CD4-positive, alpha-beta memory T cell (primary cell): Measurements from ENCODE around the gene HTD2. TPM values are rescaled to one million over a fixed set of nuclear protein-coding genes. Genes with fewer than 3 reads are reported as not detected.

Experiments used
- CTCF ChIA-PET: fragments of 350-600 bp; sonication (Branson Sonifier 250); formaldehyde crosslinking; loops from one replicate; lab custom pipeline; 2021; ENCODE audit warnings: inconsistent platforms; ENCODE audit not compliant: partially characterized antibody; lab: Charles Lee
- POLR2A ChIA-PET: fragments of 350-600 bp; sonication (Branson Sonifier 250); formaldehyde crosslinking; loops from one replicate; lab custom pipeline; 2021; ENCODE audit not compliant: partially characterized antibody; lab: Charles Lee
- DNase-seq, 5 donors: peaks; one replicate each; pipeline versions ENCODE4 v3.0.0 to v3.0.0-alpha.2; 2020 to 2022; ENCODE audit warnings: mixed read lengths in 1 of 5
- H3K27ac ChIP-seq: one replicate; pipeline ENCODE4 v1.7.0; 2013; ENCODE audit warnings: low read depth, low read length
- H3K27me3 ChIP-seq: 2 replicates; pipeline ENCODE4 v1.7.0; 2013; ENCODE audit warnings: mild to moderate bottlenecking, low read length, moderate library complexity; ENCODE audit not compliant: insufficient read depth
- H3K36me3 ChIP-seq: 2 replicates; pipeline ENCODE4 v1.7.0; 2013; ENCODE audit warnings: mild to moderate bottlenecking, low read length, moderate library complexity; ENCODE audit not compliant: insufficient read depth
- H3K4me1 ChIP-seq: 2 replicates; pipeline ENCODE4 v1.7.0; 2013; ENCODE audit warnings: mild to moderate bottlenecking, low read length, moderate library complexity; ENCODE audit not compliant: insufficient read depth
- H3K4me3 ChIP-seq, 2 donors: one replicate each; pipeline ENCODE4 v1.7.0; 2013; ENCODE audit warnings: low read length in 2 of 2, mild to moderate bottlenecking in 1 of 2
- H3K9me3 ChIP-seq, 2 donors: one replicate each; pipeline ENCODE4 v1.7.0; 2013; ENCODE audit warnings: low read length in 2 of 2, control low read depth in 1 of 2; ENCODE audit not compliant: control insufficient read depth in 1 of 2
- H3K27ac Mint-ChIP-seq, 7 donors: one replicate each; pipeline ENCODE4 v1.8.0; 2020 to 2021; ENCODE audit warnings: mixed read lengths in 7 of 7, mild to moderate bottlenecking in 6 of 7, inconsistent platforms in 3 of 7, moderate library complexity in 3 of 7
- H3K27me3 Mint-ChIP-seq, 2 donors: one replicate each; pipeline ENCODE4 v1.8.0; 2020 to 2021; ENCODE audit warnings: mixed read lengths in 2 of 2
- H3K36me3 Mint-ChIP-seq, 2 donors: one replicate each; pipeline ENCODE4 v1.8.0; 2020 to 2021; ENCODE audit warnings: mixed read lengths in 2 of 2, inconsistent platforms in 1 of 2, mild to moderate bottlenecking in 1 of 2
- H3K4me1 Mint-ChIP-seq, 4 donors: one replicate each; pipeline ENCODE4 v1.8.0; 2020 to 2021; ENCODE audit warnings: mixed read lengths in 4 of 4, mild to moderate bottlenecking in 1 of 4
- H3K4me3 Mint-ChIP-seq, 8 donors: one replicate each; pipeline ENCODE4 v1.8.0; 2020 to 2021; ENCODE audit warnings: mixed read lengths in 8 of 8, mild to moderate bottlenecking in 7 of 8, moderate library complexity in 6 of 8, inconsistent platforms in 3 of 8
- H3K9me3 Mint-ChIP-seq, 8 donors: one replicate each; pipeline ENCODE4 v1.8.0; 2020 to 2021; ENCODE audit warnings: mixed read lengths in 8 of 8, mild to moderate bottlenecking in 5 of 8, inconsistent platforms in 3 of 8, moderate library complexity in 1 of 8
- intact Hi-C: fragments of 100-400 bp; cut with micrococcal nuclease; formaldehyde crosslinking; loops from one replicate; pipeline ENCODE4 v1.15.1; 2023
- polyA plus RNA-seq, 2 donors: library from polyadenylated mRNA; unstranded; fragments of 300-500 nt; fragmentation: Illumina TruSeq; gene quantifications; one replicate each; pipeline ENCODE4 v1.2.3, GENCODE V29; 2021
- total RNA-seq, 2 experiments: library from RNA; stranded (reverse); gene quantifications; one replicate each; pipeline ENCODE4 v1.2.3, GENCODE V29; 2021

The HTD2 gene
- total and polyA plus RNA-seq, 4 experiments from 2014 or later = 9.2 to 28.8 (median 17.8) TPM

- DNase-seq = peak; percentile 15 to 51 (median 39)
- peaks cover 18% of the 10 kb centered on the region for H3K4me1 ChIP-seq
- no peaks in the 10 kb centered on the region for H3K36me3 ChIP-seq
- no peak overlapping the region for H3K27ac ChIP-seq
- peak overlapping the region in 1 of 8 donors; percentile 7 for H3K4me3 Mint-ChIP-seq
- CTCF ChIA-PET = interaction anchor here (1.2 to 7.0 kb wide), 4 partner anchors 16 to 209 kb away, joined by 3 to 62 read pairs (median 4); partner anchors contain the start of genes HTD2 and RPP14
- H3K4me1 Mint-ChIP-seq = peaks cover 7 to 25% (median 17%) of the 10 kb centered on the region in 4 donors
- H3K4me3 ChIP-seq = no peak overlapping the region
- intact Hi-C loops = no loop called here
- no peaks in the 10 kb centered on the region for H3K9me3 ChIP-seq
- no peaks in the 10 kb centered on the region for H3K27me3 ChIP-seq
- H3K36me3 Mint-ChIP-seq = peaks cover 0 to 5% of the 10 kb centered on the region in 2 donors
- no peaks in the 10 kb centered on the region for H3K27me3 Mint-ChIP-seq
- POLR2A ChIA-PET = interaction anchor here (1.4 to 1.6 kb wide), 2 partner anchors 108 to 167 kb away, joined by 3 to 4 read pairs; partner anchors contain the start of gene KCTD6
- H3K9me3 Mint-ChIP-seq = no peaks in the 10 kb centered on the region
- H3K27ac Mint-ChIP-seq = peak overlapping the region; percentile 76 to 87 (median 79)
These were observed 18.4 kb downstream of the HTD2 start for GRCh38 chr3:58324391-58325390.

DNA sequence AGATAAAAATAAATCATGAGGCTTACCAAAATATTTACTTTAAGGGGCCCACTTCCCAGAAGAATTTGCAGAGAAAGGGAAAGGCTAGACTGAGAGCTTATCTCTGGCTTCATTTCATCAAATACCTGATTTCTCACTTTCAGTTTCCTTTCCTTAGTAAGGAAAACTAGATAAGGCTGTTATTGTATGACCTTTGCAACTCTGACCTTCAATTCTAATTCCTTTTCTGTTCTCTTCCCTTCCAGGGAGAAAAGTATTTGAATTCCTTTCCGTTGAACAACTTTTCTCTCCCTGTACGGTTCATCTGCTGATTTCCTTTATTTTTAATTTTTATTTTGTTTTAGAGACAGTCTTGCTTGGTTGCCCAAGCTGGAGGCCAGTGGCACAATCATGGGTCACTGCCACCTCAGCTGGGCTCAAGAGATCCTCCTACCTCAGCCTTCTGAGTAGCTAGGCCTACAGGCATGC lies 19.2 kb downstream of the HTD2 start:
- intact Hi-C loops = no loop called here
- no peak overlapping the region for H3K4me3 Mint-ChIP-seq
- H3K27ac ChIP-seq = no peak overlapping the region

DNA sequence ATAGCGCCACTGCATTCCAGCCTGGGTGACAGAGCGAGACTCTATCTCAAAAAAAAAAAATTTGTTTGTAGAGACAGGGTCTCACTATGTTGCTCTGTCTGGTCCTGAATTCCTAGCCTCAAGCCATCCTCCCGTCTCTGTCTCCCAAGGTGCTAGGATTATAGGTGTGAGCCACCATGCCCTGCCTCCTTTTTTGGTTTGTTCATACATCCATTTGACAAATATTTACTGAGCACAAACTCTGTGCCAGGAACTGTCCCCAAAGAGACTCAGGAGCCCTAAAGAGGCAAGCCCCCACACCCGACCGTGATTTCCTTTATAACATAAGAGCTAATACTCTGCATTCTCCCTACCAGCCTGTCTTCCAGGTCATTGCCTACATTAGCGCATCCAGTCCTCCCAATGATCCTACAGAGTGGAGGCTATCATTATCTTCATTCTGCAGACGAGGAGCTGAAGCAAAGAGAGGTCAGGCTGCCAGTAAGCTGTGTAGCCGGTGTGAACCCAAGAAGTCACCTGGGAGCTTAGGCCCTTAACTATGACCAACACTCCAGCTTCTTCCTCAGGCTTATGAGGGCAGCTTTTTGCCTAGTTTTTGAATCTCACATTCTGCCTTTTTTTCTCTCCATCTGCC lies 20.1 kb downstream of the HTD2 start:
- intact Hi-C loops = no loop called here
- POLR2A ChIA-PET = interaction anchor here (1.6 kb wide), 1 partner anchor 165 kb away, joined by 3 read pairs; the partner anchor contains the start of gene KCTD6
- no peak overlapping the region for H3K27ac ChIP-seq
- Mint-ChIP-seq H3K4me3 (no peak overlapping the region), H3K27ac (peak overlapping the region in 6 of 7 donors; percentile 9 to 85 (median 70)), H3K27me3 (no peaks in the 10 kb centered on the region), H3K4me1 (peaks cover 7 to 30% (median 18%) of the 10 kb centered on the region in 4 donors), H3K9me3 (no peaks in the 10 kb centered on the region), H3K36me3 (peaks cover 0 to 1% of the 10 kb centered on the region in 2 donors)
- H3K9me3 ChIP-seq = no peaks in the 10 kb centered on the region
- peaks cover 18% of the 10 kb centered on the region for H3K4me1 ChIP-seq
- no peaks in the 10 kb centered on the region for H3K36me3 ChIP-seq
- H3K4me3 ChIP-seq = no peak overlapping the region
- CTCF ChIA-PET = interaction anchor here (1.0 to 7.0 kb wide), 7 partner anchors 9 to 209 kb away, joined by 3 to 62 read pairs (median 5); partner anchors contain the start of genes HTD2, KCTD6 and RPP14
- H3K27me3 ChIP-seq = no peaks in the 10 kb centered on the region
- DNase-seq = no peak

More for the DNA sequence above, 19.2 kb downstream of the HTD2 start:
- H3K4me1 ChIP-seq = peaks cover 18% of the 10 kb centered on the region
- no peaks in the 10 kb centered on the region for H3K27me3 Mint-ChIP-seq
- H3K9me3 Mint-ChIP-seq = no peaks in the 10 kb centered on the region
- peak overlapping the region in 4 of 7 donors; percentile 56 to 87 (median 78) for H3K27ac Mint-ChIP-seq
- H3K4me3 ChIP-seq = no peak overlapping the region
- DNase-seq = no peak
- H3K9me3 ChIP-seq = no peaks in the 10 kb centered on the region
- no peaks in the 10 kb centered on the region for H3K36me3 ChIP-seq
- peaks cover 0 to 1% of the 10 kb centered on the region in 2 donors for H3K36me3 Mint-ChIP-seq
- ChIA-PET CTCF (interaction anchor here (1.5 to 7.0 kb wide), 4 partner anchors 15 to 210 kb away, joined by 3 to 62 read pairs (median 4); partner anchors contain the start of genes HTD2 and RPP14), POLR2A (interaction anchor here (1.4 to 1.6 kb wide), 2 partner anchors 108 to 166 kb away, joined by 3 to 4 read pairs; partner anchors contain the start of gene KCTD6)
- no peaks in the 10 kb centered on the region for H3K27me3 ChIP-seq
- H3K4me1 Mint-ChIP-seq = peaks cover 7 to 26% (median 17%) of the 10 kb centered on the region in 4 donors

DNA sequence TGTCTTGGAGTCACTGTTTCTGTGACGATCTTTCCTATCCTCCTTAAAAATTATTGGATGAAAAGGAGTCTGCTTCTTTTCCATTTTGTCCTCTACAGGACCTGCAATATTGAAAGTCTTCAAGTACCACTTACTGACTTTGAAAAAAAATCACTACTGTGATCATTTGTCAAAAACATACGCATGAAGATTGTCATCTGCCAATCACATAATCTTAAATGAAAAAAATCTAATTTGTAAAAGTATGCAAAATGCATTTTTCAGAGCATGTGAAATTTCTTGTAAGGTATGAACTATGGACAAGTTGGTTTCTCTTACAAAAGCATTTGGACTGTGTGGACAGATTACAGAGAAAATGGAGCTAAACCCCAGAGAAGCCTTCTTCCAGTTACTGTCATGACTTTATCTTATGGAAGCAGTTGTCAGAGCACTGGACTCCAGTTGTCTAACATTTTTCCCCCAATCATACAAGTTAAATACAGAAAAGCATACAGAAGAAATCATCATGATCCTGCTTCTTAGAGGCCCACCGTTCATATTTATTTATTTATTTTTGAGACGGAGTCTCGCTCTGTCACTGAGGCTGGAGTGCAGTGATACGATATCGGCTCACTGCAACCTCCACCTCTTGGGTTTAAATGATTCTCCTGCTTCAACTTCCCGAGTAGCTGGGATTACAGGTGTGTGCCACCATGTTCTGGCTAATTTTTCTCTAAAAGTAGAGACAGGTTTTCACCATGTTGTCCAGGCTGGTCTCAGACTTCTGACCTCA lies 23.0 kb downstream of the HTD2 start:
- Histone ChIP-seq H3K9me3 (no peaks in the 10 kb centered on the region), H3K4me3 (no peak overlapping the region), H3K27me3 (no peaks in the 10 kb centered on the region), H3K4me1 (peaks cover 31% of the 10 kb centered on the region), H3K36me3 (no peaks in the 10 kb centered on the region), H3K27ac (no peak overlapping the region)
- Mint-ChIP-seq H3K27me3 (no peaks in the 10 kb centered on the region), H3K27ac (no peak overlapping the region), H3K4me1 (peaks cover 14 to 43% (median 28%) of the 10 kb centered on the region in 4 donors), H3K9me3 (no peaks in the 10 kb centered on the region), H3K4me3 (no peak overlapping the region), H3K36me3 (peaks cover 0 to 5% of the 10 kb centered on the region in 2 donors)
- ChIA-PET POLR2A (interaction anchor here (1.7 to 2.7 kb wide), 2 partner anchors 23 to 162 kb away, joined by 3 to 14 read pairs; partner anchors contain the start of genes HTD2, KCTD6 and RPP14), CTCF (interaction anchor here (2.7 to 5.2 kb wide), 2 partner anchors 23 to 163 kb away, joined by 15 to 50 read pairs; partner anchors contain the start of genes HTD2, KCTD6 and RPP14)
- no peak for DNase-seq
- intact Hi-C loops = no loop called here

DNA sequence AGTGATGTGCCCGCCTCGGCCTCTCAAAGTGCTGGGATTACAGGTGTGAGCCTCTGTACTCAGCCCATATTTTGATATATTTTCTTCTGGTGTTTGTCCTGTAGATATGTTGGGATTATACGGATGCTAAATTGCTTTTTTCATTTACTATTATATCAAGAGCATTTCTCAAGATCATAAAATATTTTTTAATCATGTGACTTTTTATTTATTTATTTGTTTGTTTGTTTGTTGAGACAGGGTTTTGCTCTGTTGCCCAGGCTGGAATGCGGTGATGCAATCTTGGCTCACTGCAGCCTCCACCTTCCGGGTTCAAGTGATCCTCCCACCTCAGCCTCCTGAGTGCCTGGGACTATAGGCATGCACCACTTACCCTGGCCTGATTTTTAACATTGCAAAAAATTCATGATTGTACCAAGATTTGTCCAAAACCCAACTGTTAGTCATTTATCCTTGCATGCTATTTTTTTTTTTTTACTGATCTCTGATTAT lies 23.6 kb downstream of the HTD2 start:
- Histone ChIP-seq H3K4me1 (peaks cover 32% of the 10 kb centered on the region), H3K27me3 (no peaks in the 10 kb centered on the region), H3K36me3 (no peaks in the 10 kb centered on the region), H3K27ac (no peak overlapping the region), H3K9me3 (no peaks in the 10 kb centered on the region), H3K4me3 (no peak overlapping the region)
- ChIA-PET POLR2A (interaction anchor here (1.7 to 2.7 kb wide), 2 partner anchors 23 to 162 kb away, joined by 3 to 14 read pairs; partner anchors contain the start of genes HTD2, KCTD6 and RPP14), CTCF (interaction anchor here (0.6 to 5.2 kb wide), 3 partner anchors 8 to 162 kb away, joined by 3 to 50 read pairs (median 15); partner anchors contain the start of genes HTD2, KCTD6 and RPP14)
- peaks cover 15 to 43% (median 28%) of the 10 kb centered on the region in 4 donors for H3K4me1 Mint-ChIP-seq
- H3K27ac Mint-ChIP-seq = peak overlapping the region in 2 of 7 donors; percentile 4 to 32
- no peaks in the 10 kb centered on the region for H3K27me3 Mint-ChIP-seq
- DNase-seq = no peak
- H3K9me3 Mint-ChIP-seq = no peaks in the 10 kb centered on the region
- intact Hi-C loops = loop anchor here (5.0 kb wide), 1 partner anchor 93 kb away; the partner anchor contains the start of gene ABHD6
- peaks cover 0 to 6% of the 10 kb centered on the region in 2 donors for H3K36me3 Mint-ChIP-seq
- no peak overlapping the region for H3K4me3 Mint-ChIP-seq
